Right lobe of liver (tissue), 6 donors: Measurements from ENCODE around the gene ZBTB12. TPM values are rescaled to one million over a fixed set of nuclear protein-coding genes. Genes with fewer than 3 reads are reported as not detected.

Experiments
- ATAC-seq, 4 donors: fragments of 200-7000 bp; cut with Tn5 transposase; one replicate each; pipeline ENCODE4 v1.9.1; 2020; ENCODE audit warnings: mild to moderate bottlenecking in 4 of 4, moderate library complexity in 4 of 4
- DNase-seq, 3 donors: peaks; one replicate each; pipeline ENCODE4 v3.0.0-alpha.2; 2020
- H3K27ac ChIP-seq, 3 donors: fragments of 200-600 bp; one replicate each; pipeline ENCODE4 v1.8.0; 2022
- H3K27me3 ChIP-seq, 2 donors: fragments of 200-600 bp; one replicate each; pipeline ENCODE4 v1.8.0; 2022
- H3K36me3 ChIP-seq, 4 donors: fragments of 200-600 bp; sonication (generic) in 1 of 4; one replicate each; pipeline versions ENCODE4 v1.5.1 to v1.8.0; 2017 to 2022; ENCODE audit warnings: control low read depth in 1 of 4
- H3K4me1 ChIP-seq, 4 donors: fragments of 200-600 bp; sonication (generic) in 1 of 4; one replicate each; pipeline versions ENCODE4 v1.5.1 to v1.8.0; 2017 to 2022; ENCODE audit warnings: control low read depth in 1 of 4
- H3K4me3 ChIP-seq, 3 donors: fragments of 200-600 bp; one replicate each; pipeline ENCODE4 v1.8.0; 2022
- H3K9me3 ChIP-seq, 4 donors: fragments of 200-600 bp; sonication (generic) in 1 of 4; one replicate each; pipeline versions ENCODE4 v1.5.1 to v1.8.0; 2017 to 2022; ENCODE audit warnings: control low read depth in 1 of 4
- CTCF ChIP-seq, 4 donors: fragments of 200-600 bp in 3 of 4; fragments of 450-650 bp in 1 of 4; IDR thresholded peaks; one replicate each; pipeline versions ENCODE4 v1.5.1 to v1.8.0; 2016 to 2022; ENCODE audit warnings: antibody characterized with exemption in 4 of 4, mild to moderate bottlenecking in 2 of 4
- POLR2A ChIP-seq: fragments of 450-650 bp; IDR thresholded peaks from one replicate; pipeline ENCODE4 v1.6.1; 2017; ENCODE audit warnings: antibody characterized with exemption, mild to moderate bottlenecking
- WGBS: methylation state at CpG from one replicate; pipeline ENCODE4 v1.1.6; 2018; ENCODE audit warnings: low coverage, low lambda C conversion rate; ENCODE audit not compliant: insufficient coverage; ENCODE audit errors: missing lambda C conversion rate; 5-methylcytosine and 5-hydroxymethylcytosine counted together
- intact Hi-C, 2 donors: fragments of 100-400 bp; cut with DNase I; formaldehyde crosslinking; loops; one replicate each; pipeline versions ENCODE4 v1.11.2 to v1.14.1; 2022
- total RNA-seq, 6 experiments: library from RNA; depleted of rRNA in 2 of 6; stranded (reverse); fragments of >200 nt in 2 of 6; fragmentation: NEBNext Ultra II Directional in 3 of 6; extraction: Animal tissue kit (Norgen Biotek cat#: 25700) in 3 of 6; gene quantifications; one replicate each; pipeline versions ENCODE4 v1.1.0 to v1.2.4, GENCODE V29; 2016 to 2023
- donor health status: DM: no; HTN: yes; CAD: no.
- donor health status: DM: no; HTN: no; CAD: no.
- donor health status: DM: no; HTN: no; CAD: no.
- donor health status: DM: no; HTN: yes; CAD: no.
- donor health status: DM: no; HTN: yes; CAD: no.

Gene ZBTB12
- total RNA-seq, 6 experiments from 2014 or later = 0.25 to 0.82 (median 0.51) TPM; not detected in 1

GRCh38 chr6:31886541-31886991 lies 15.3 kb downstream of the ZBTB12 start:
- ATAC-seq = no peak
- H3K27ac ChIP-seq = no peak overlapping the region
- no peaks in the 10 kb centered on the region for H3K4me1 ChIP-seq
- no peaks in the 10 kb centered on the region for H3K9me3 ChIP-seq
- no peak overlapping the region for H3K4me3 ChIP-seq
- intact Hi-C loops = no loop called here
- peaks cover 0 to 53% (median 13%) of the 10 kb centered on the region in 4 donors for H3K36me3 ChIP-seq
- WGBS = no CpG with 5 or more reads among the region's 18 CpGs
- H3K27me3 ChIP-seq = no peaks in the 10 kb centered on the region
- DNase-seq = peak in 1 of 3 donors; percentile 44
- TF ChIP-seq POLR2A (no peak), CTCF (IDR thresholded peaks at IDR 0.05) (no peak)

- TF ChIP-seq POLR2A (no peak), CTCF (IDR thresholded peaks at IDR 0.05) (no peak)
- Histone ChIP-seq H3K4me1 (no peaks in the 10 kb centered on the region), H3K27ac (no peak overlapping the region), H3K4me3 (no peak overlapping the region), H3K36me3 (peaks cover 0 to 57% (median 13%) of the 10 kb centered on the region in 4 donors), H3K9me3 (no peaks in the 10 kb centered on the region), H3K27me3 (no peaks in the 10 kb centered on the region)
- no peak for DNase-seq
- ATAC-seq = no peak
- intact Hi-C loops = no loop called here
- no CpG with 5 or more reads among the region's 22 CpGs for WGBS
These were observed 17.3 kb downstream of the ZBTB12 start for GRCh38 chr6:31884528-31885035.

GRCh38 chr6:31883676-31884075 lies 18.2 kb downstream of the ZBTB12 start:
- Histone ChIP-seq H3K27ac (no peak overlapping the region), H3K9me3 (no peaks in the 10 kb centered on the region), H3K36me3 (peaks cover 0 to 58% (median 13%) of the 10 kb centered on the region in 4 donors), H3K4me1 (no peaks in the 10 kb centered on the region), H3K4me3 (no peak overlapping the region), H3K27me3 (no peaks in the 10 kb centered on the region)
- DNase-seq (no peak), ATAC-seq (no peak)
- no peak for TF ChIP-seq CTCF (IDR thresholded peaks at IDR 0.05)
- TF ChIP-seq POLR2A = no peak
- intact Hi-C loops = no loop called here
- 73% methylated on average over 2 of the region's 12 CpGs for WGBS

- WGBS = 86% methylated on average over 6 of the region's 6 CpGs
- intact Hi-C loops = no loop called here
- no peaks in the 10 kb centered on the region for H3K4me1 ChIP-seq
- H3K27me3 ChIP-seq = no peaks in the 10 kb centered on the region
- no peak overlapping the region for H3K27ac ChIP-seq
- ATAC-seq (no peak), DNase-seq (no peak)
- H3K4me3 ChIP-seq = no peak overlapping the region
- peaks cover 0 to 46% (median 13%) of the 10 kb centered on the region in 4 donors for H3K36me3 ChIP-seq
- TF ChIP-seq CTCF (IDR thresholded peaks at IDR 0.05) (no peak), POLR2A (no peak)
- H3K9me3 ChIP-seq = no peaks in the 10 kb centered on the region
These were observed 19.5 kb downstream of the ZBTB12 start for GRCh38 chr6:31882344-31882743.
